GM12873 (cell line): ENCODE results near the gene CNTN1.

Source experiments
- CTCF ChIP-seq: IDR thresholded peaks from 2 replicates; pipeline ENCODE4 v1.5.1; 2012; ENCODE audit warnings: low read depth, mild to moderate bottlenecking, moderate library complexity, low read length, control low read depth; ENCODE audit not compliant: insufficient read depth; ENCODE audit errors: missing control alignments

Gene CNTN1

GRCh38 chr12:41121374-41121773 lies 429.1 kb downstream of the CNTN1 start:
- TF ChIP-seq CTCF: no peak
